ENCODE results near the gene RPL12.

GRCh38 chr9:127399736-127400269 lies 51.4 kb downstream of the RPL12 start:
- TF ChIP-seq ATF3 (IDR thresholded peaks at IDR 0.05): no peak
- no peak for TF ChIP-seq ATF3 (CRISPR knock-in tag; conservative IDR thresholded peaks at IDR 0.05)
- TF ChIP-seq ELF1 (tag; IDR thresholded peaks at IDR 0.05): no peak
- no peak for TF ChIP-seq ZNF347 (CRISPR knock-in tag; IDR thresholded peaks at IDR 0.05; ENCODE audit: low read depth)
- no peak for TF ChIP-seq NRF1 (conservative IDR thresholded peaks at IDR 0.05 in 1 of 2, IDR thresholded peaks at IDR 0.05 in 1 of 2)
- TF ChIP-seq SP2 (IDR thresholded peaks at IDR 0.05; ENCODE audit: extremely low read depth, low read depth, low read length, poor library complexity, severe bottlenecking): no peak
- no peak for TF ChIP-seq ZNF23 (CRISPR knock-in tag; IDR thresholded peaks at IDR 0.05)
- TF ChIP-seq MYC (IDR thresholded peaks at IDR 0.05; ENCODE audit: low read depth, low read length): no peak
- no peak for TF ChIP-seq MYC (CRISPR knock-in tag; IDR thresholded peaks at IDR 0.05; ENCODE audit: borderline replicate concordance, low read depth)
- TF ChIP-seq ZNF644 (tag; IDR thresholded peaks at IDR 0.05; ENCODE audit: low read depth): no peak
- no peak for TF ChIP-seq USF1 (CRISPR knock-in tag; IDR thresholded peaks at IDR 0.05)
- TF ChIP-seq NFYB (IDR thresholded peaks at IDR 0.05; ENCODE audit: extremely low read depth, insufficient read length): no peak
- TF ChIP-seq TRIM25 (IDR thresholded peaks at IDR 0.05; ENCODE audit: borderline replicate concordance): no peak
- no peak for TF ChIP-seq ZNF707 (CRISPR knock-in tag; conservative IDR thresholded peaks at IDR 0.05)
- no peak for TF ChIP-seq POLR2A (conservative IDR thresholded peaks at IDR 0.05)

All from K562 (cell line).